GM19023 (cell line): Measurements from ENCODE around the gene ZMIZ1.

ENCODE experiments used
- ATAC-seq: cut with Tn5 transposase; IDR thresholded peaks from one replicate; pipeline ENCODE4 v1.9.1; 2021; ENCODE audit warnings: mild to moderate bottlenecking, moderate library complexity; ENCODE audit not compliant: unreplicated experiment

The ZMIZ1 gene

DNA sequence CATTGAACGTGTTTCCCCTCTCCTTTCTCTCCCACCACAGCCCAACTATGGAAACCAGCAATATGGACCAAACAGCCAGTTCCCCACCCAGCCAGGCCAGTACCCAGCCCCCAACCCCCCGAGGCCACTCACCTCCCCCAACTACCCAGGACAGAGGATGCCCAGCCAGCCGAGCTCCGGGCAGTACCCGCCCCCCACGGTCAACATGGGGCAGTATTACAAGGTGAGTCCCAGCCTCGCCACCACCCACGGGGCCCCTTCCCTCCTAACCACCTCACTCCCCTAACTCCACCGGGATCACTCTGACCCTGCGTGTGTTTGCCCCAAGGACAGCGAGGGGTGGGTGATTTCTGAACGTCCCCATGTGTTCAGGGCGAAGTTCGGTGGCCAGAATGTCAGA lies 227.7 kb downstream of the ZMIZ1 start:
- ATAC-seq = no peak

DNA sequence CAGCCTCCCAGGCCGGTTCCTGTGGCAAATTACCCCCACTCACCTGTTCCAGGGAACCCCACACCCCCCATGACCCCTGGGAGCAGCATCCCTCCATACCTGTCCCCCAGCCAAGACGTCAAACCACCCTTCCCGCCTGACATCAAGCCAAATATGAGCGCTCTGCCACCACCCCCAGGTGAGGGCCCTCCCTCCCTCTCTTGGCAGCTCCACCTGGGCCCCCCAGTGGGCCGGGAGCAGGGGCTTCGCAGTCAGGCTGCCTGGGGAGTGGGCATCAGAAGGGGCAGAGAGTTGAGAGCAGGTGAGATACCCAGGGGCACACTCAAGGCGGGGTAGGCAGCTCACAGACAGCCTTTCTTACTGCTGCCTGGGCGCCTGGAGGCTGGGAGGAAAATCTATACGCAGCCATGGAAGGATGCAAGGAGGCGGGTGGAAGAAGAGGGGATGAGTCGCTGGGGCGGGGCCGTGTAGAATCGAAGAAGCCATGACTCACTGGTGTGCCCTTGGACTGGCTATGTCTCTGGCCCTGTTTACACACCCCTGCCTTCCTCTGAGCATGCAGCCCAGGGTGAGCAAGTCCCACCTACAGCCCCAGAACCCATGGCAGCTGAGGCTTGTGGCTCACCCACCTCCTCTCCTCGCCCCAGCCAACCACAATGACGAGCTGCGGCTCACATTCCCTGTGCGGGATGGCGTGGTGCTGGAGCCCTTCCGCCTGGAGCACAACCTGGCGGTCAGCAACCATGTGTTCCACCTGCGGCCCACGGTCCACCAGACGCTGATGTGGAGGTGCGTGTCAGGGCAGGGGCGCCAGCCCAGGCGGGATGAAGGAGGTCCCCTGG lies 229.9 kb downstream of the ZMIZ1 start:
- ATAC-seq = no peak

DNA sequence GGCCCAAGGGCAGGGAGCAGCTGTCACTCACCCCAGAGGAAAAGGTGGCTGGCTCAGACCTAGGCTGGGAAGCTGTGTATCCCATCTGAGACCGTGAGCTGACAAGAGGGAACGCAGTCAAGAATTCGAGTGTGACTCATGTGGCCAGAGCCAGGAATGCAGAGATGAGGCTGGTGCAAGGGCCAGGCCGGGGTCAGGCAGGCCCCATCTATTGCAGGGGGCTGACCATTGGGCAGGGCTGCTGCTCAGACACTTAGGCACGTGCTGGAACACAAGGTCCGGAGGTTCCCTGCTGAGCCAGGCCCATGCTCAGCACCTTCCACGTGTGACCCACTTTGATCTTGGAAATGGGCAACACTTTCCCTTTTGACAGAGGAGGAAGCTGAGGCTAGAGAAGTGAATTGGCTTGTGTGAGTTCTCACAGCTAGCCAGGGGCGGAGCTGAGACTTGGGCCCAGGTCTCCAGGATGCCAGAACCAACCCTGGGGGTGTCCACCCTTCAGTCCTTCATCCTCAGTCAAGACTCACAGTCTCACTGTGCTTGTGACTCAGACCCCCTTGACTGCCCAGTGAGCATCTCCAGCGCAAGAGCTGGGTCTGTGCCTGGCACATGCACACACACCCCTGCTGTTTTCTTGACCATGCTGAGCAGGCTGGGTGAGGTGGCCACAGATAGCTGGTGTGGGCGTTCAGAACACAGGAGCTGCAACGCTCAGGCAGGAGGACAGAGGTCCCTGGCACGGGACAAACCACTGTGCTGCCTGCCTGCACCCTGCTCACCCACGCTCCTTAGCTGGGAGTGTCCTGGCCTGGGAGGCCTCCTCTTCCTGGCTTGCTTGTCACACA lies 230.9 kb downstream of the ZMIZ1 start:
- ATAC-seq = no peak

- no peak for ATAC-seq
Measured at GRCh38 chr10:79300711-79301110, 231.9 kb downstream of the ZMIZ1 start.

DNA sequence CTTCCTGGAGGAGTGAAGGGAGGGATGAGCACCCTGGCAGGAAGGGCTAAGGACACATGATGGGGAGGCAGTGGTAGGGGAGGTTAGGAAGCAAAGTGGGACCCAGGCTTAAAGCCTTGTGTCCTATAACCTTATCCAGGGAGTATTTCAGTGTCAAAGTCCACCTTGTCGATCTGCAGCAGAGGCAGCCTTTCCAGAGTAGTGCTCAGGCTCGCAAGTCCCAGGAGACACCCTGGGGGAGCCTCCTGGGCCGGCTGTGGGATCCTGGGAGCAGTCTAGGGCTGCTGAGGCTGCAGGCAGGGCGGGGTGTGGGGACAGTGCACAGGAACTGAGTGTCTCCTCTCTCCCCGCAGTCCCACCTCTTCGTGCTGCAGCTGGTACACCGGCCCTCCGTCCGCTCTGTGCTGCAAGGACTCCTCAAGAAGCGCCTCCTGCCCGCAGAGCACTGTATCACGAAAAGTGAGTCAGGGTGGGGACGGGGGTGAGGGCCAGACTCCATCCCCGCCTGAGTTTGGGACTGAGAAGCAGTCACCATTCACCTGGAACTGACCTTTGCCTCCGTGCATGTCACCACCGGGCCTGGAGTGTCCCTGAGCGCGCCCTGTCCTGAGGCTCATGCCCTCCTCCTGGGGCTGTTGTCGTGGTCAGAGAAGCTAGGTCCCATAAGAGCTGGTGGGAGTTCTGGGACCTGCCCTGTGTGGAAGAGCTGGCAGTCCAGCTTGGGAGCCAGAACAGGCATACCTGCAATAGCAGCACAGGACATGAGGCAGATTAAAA lies 233.2 kb downstream of the ZMIZ1 start:
- no peak for ATAC-seq

GRCh38 chr10:79303631-79304478 lies 235.1 kb downstream of the ZMIZ1 start:
- no peak for ATAC-seq

GRCh38 chr10:79304479-79305087 lies 235.8 kb downstream of the ZMIZ1 start:
- no peak for ATAC-seq

DNA sequence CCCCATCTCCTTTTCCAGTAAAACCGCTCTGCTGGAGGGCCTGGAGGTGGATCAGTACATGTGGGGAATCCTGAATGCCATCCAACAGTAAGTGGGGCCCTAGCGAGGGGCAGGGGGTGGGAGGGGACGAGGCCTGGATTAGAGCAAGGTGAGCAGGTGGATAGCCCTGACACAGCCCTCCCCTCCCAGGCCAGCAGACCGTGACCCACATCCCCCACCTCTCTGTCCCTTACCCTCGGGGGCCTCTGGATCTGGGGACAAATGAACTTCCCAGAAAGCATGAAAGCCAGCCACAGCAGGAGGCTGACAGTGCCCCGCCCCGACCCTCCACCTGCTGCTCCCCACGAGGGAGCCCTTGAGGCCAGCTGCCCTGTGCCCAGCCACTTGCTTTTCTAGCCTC lies 236.7 kb downstream of the ZMIZ1 start:
- no peak for ATAC-seq

GRCh38 chr10:79305988-79306387 lies 237.2 kb downstream of the ZMIZ1 start:
- no peak for ATAC-seq

- ATAC-seq = no peak
Measured at GRCh38 chr10:79306644-79307220, 238.0 kb downstream of the ZMIZ1 start.

GRCh38 chr10:79308016-79308415 lies 239.2 kb downstream of the ZMIZ1 start:
- no peak for ATAC-seq

- no peak for ATAC-seq
Measured at GRCh38 chr10:79308969-79309665, 240.4 kb downstream of the ZMIZ1 start.

DNA sequence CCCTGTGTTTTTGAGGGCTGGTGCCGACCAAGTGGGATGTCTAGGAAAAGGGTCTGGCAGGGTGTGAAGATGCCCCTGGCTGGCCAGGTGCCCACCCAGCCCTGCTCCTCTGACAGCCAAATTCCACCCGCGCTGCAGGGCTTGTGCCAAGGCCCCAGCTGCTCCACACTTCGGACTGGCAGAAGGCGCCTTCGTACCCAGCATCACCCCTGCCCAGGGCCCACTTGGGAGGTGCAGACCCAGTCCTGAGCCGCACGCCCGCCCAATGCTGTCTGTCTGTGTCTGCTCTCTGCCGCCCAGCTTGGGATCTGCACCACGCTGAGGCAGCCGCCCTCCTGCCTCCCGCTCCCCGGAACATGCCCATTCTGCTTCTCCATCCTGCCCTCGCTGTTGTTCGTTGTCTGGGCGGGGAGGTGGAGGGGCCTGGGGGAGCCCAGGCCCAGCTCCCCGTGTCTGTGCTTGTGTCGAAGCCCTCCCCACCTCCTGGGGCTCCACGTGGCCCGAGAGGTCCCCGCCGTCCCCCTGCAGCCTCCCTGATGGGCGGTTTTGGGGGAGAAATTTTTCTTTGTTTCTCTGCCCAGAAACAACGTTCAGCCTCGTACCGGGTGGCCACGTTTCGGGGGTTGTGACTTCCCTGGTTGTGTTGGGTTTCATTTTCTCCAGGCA lies 241.6 kb downstream of the ZMIZ1 start:
- no peak for ATAC-seq

DNA sequence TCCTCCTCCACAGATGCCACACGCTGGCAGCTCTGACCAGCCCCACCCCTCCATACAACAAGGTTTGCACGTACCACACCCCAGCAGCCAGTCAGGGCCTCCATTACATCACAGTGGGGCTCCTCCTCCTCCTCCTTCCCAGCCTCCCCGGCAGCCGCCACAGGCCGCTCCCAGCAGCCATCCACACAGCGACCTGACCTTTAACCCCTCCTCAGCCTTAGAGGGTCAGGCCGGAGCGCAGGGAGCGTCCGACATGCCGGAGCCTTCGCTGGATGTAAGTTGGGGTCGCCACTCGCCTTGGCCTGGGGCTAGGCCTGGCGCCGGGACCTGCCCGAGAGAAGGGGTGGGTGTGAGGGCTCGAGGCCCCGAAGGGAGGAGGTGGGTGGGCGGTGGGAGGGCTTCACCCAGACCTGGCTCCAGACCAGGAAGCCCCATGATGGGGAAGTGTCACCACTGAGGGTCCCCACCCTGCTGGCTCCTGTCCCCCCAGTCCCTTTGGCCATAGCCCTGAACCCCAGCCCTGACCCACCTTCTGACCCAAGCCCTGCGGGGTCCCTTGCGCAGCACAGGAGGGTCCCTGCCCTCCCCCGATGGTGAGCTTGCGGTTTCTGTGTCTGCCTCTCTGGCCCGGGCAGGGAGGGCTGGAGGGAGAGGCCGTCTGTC lies 242.3 kb downstream of the ZMIZ1 start:
- no peak for ATAC-seq

GRCh38 chr10:79311581-79312407 lies 243.0 kb downstream of the ZMIZ1 start:
- no peak for ATAC-seq

DNA sequence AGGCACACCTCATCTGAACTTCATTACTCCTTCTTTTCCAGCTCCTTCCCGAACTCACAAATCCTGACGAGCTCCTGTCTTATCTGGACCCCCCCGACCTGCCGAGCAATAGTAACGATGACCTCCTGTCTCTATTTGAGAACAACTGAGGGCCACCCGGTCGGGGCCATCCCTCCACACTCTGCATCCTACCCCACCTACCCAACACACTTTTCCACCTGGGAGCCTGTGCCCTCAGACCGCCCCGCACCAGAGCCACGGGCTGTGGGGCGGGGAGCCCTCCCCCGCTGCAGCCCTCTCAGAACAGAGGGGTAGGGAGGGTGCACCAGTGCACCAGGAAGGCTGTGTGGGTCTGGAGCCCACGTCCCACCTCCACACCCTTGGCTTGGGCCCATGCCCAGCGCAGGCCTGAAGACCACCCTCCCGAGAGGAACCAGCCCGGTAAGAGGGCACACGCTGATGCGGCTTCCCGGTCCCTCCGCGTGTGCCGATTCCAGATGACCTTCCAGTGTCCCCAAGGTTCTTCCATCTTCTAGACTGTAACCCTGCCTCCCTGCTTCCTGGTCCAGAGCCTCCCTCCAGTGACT lies 243.9 kb downstream of the ZMIZ1 start:
- ATAC-seq = no peak

DNA sequence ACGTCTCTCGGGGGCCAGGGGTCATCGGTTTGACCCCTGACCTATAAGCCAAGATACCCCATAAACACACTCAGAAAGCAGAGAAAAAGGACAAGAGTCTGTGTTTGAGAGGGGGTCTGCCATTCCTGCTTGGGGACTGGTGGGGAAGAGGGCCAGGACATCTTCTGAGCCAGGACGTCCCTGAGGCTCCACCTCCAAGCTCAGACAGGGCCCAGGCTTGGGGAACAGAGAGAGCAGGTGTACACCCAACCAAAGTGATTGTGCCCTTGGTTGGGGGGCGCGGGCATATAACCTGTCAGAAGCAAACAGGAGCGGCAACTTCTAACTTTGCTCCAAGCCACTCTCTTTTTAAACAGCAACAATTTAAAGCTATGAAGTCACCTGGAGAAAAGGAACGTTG lies 244.6 kb downstream of the ZMIZ1 start:
- ATAC-seq = no peak
